MM.1S (cell line): ENCODE data around the gene MYLK.

Experiments used
- EZH2 ChIP-seq: fragments of 300-600 bp; sonication (generic); optimal IDR thresholded peaks from 2 replicates; pipeline ENCODE3; 2017; ENCODE audit warnings: low read depth, mild to moderate bottlenecking, antibody characterized with exemption, low read length, mixed read lengths
- EZH2phosphoT487 ChIP-seq: fragments of 300-600 bp; sonication (generic); IDR thresholded peaks from 2 replicates; pipeline ENCODE4 v1.6.1; 2018; ENCODE audit warnings: antibody characterized with exemption, low read length
- TF ChIP-seq, protein P1 (sequence below): fragments of 300-600 bp; sonication (generic); IDR thresholded peaks from 2 replicates; pipeline ENCODE4 v1.5.1; 2016; ENCODE audit warnings: antibody characterized with exemption, low read length, mixed read lengths

DNA sequence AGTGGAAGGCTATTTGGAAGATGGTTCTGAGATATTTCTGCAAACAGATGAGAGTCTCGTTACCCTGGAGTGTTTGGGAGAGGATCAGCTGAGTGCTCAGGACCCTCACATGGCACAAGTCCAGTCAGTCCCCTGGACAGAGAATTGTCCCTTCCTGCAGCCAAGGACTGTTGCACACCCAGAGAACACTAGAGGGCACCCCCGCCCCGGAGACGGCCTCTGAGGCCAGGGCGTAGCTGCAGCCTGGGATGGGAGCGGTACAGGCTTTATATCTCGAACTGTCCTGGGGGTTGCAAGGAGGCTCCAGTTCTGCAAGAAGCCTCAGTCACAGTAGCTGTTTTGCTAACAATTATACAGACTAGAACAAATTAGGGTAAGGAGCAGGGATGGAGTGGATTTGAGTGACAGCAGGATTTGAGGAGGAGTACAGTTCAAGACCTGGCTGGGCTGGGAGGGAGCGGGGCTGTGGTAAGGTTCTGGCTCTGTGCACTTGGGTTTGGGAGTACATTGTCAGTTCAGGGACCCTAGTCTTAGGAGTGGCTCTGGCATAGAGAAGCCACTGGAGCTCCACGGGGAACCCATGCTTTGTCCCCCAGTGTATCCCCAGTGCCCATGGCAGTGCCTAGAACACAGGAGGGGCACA is 231.7 kb downstream of the MYLK start:
- TF ChIP-seq EZH2: no peak
- TF ChIP-seq, protein P1, sequence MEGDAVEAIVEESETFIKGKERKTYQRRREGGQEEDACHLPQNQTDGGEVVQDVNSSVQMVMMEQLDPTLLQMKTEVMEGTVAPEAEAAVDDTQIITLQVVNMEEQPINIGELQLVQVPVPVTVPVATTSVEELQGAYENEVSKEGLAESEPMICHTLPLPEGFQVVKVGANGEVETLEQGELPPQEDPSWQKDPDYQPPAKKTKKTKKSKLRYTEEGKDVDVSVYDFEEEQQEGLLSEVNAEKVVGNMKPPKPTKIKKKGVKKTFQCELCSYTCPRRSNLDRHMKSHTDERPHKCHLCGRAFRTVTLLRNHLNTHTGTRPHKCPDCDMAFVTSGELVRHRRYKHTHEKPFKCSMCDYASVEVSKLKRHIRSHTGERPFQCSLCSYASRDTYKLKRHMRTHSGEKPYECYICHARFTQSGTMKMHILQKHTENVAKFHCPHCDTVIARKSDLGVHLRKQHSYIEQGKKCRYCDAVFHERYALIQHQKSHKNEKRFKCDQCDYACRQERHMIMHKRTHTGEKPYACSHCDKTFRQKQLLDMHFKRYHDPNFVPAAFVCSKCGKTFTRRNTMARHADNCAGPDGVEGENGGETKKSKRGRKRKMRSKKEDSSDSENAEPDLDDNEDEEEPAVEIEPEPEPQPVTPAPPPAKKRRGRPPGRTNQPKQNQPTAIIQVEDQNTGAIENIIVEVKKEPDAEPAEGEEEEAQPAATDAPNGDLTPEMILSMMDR: peak; percentile 91
- TF ChIP-seq EZH2phosphoT487: no peak
